ENCODE measurements around the gene ELOVL5. TPM values are rescaled to one million over a fixed set of nuclear protein-coding genes. Genes with fewer than 3 reads are reported as not detected.

ELOVL5 gene
- total and polyA plus RNA-seq, 12 donors = 31.4 to 1,320 (median 161) TPM

DNA sequence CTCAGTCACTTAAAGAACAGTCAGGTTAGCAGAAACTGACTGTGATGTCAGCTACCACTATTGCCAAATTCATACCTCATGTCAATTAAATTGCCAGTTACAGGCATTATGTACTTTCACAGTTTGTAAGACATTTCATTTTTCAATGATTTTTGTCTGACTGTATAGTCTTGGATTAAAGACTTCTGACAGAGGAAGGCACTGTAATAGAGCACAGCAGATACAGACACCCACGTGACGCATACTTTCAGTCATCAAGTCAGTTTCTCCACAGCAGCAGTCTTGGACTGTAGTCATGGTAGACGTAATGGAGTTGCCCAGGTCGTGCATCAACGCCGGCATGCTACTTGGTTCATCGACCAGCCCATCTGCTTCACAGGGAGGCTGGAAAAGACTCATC is 29.5 kb upstream of the ELOVL5 start:
- TF ChIP-seq POLR2A (IDR thresholded peaks at IDR 0.05) = no peak
- TF ChIP-seq, protein P1, sequence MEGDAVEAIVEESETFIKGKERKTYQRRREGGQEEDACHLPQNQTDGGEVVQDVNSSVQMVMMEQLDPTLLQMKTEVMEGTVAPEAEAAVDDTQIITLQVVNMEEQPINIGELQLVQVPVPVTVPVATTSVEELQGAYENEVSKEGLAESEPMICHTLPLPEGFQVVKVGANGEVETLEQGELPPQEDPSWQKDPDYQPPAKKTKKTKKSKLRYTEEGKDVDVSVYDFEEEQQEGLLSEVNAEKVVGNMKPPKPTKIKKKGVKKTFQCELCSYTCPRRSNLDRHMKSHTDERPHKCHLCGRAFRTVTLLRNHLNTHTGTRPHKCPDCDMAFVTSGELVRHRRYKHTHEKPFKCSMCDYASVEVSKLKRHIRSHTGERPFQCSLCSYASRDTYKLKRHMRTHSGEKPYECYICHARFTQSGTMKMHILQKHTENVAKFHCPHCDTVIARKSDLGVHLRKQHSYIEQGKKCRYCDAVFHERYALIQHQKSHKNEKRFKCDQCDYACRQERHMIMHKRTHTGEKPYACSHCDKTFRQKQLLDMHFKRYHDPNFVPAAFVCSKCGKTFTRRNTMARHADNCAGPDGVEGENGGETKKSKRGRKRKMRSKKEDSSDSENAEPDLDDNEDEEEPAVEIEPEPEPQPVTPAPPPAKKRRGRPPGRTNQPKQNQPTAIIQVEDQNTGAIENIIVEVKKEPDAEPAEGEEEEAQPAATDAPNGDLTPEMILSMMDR (IDR thresholded peaks at IDR 0.05) = no peak
- Histone ChIP-seq H3K4me1 (replicated peaks in 1 of 2) (no peaks in the 10 kb centered on the region), H3K36me3 (replicated peaks in 1 of 2) (no peaks in the 10 kb centered on the region), H3K27ac (no peak overlapping the region), H3K27me3 (no peaks in the 10 kb centered on the region), H3K9me3 (replicated peaks in 1 of 3) (no peaks in the 10 kb centered on the region), H3K4me3 (no peak overlapping the region)
- intact Hi-C loops (cut with DNase I) = no loop called here
- WGBS, 4 donors = 90 to 93% (median 91%) methylated on average over 7 of the region's 7 CpGs
- DNase-seq = no peak

DNA sequence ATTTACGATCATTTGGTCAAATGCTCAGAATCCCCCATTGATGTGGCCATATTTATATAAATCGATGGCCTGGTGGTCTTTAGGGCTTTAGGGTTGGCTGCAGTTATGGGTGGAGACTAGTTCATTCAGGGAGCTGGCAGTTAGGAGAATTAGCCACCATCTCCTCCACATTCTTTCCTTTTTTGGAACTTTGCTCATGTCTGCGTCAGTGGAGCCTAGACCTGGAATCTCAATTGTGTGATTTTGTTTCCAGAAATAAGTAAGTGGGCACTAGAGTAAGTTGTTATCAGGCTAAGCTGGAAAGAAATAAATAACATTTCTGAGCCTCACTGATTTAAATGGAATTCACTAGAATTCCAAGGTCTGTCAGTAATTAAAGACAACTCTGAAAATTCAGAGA is 29.0 kb upstream of the ELOVL5 start:
- no peaks in the 10 kb centered on the region for H3K27me3 ChIP-seq
- H3K4me1 ChIP-seq (replicated peaks in 1 of 2) = no peaks in the 10 kb centered on the region
- no peak for DNase-seq
- H3K27ac ChIP-seq = no peak overlapping the region
- intact Hi-C loops (cut with DNase I) = no loop called here
- no peak overlapping the region for H3K4me3 ChIP-seq
- no peak for TF ChIP-seq POLR2A (IDR thresholded peaks at IDR 0.05)
- TF ChIP-seq, protein P1 (IDR thresholded peaks at IDR 0.05) = no peak
- no peaks in the 10 kb centered on the region for H3K9me3 ChIP-seq (replicated peaks in 1 of 3)
- no peaks in the 10 kb centered on the region for H3K36me3 ChIP-seq (replicated peaks in 1 of 2)
- WGBS, 4 donors = 64 to 87% (median 74%) methylated on average over 3 of the region's 3 CpGs

- Histone ChIP-seq H3K4me1 (replicated peaks in 1 of 2) (no peaks in the 10 kb centered on the region), H3K36me3 (replicated peaks in 1 of 2) (no peaks in the 10 kb centered on the region), H3K9me3 (replicated peaks in 1 of 3) (no peaks in the 10 kb centered on the region), H3K27me3 (no peaks in the 10 kb centered on the region), H3K4me3 (no peak overlapping the region), H3K27ac (no peak overlapping the region)
- TF ChIP-seq, protein P1 (IDR thresholded peaks at IDR 0.05) = no peak
- no peak for TF ChIP-seq POLR2A (IDR thresholded peaks at IDR 0.05)
- DNase-seq = no peak
- intact Hi-C loops (cut with DNase I) = no loop called here
- 88 to 99% (median 96%) methylated on average over 1 of the region's 1 CpG for WGBS, 4 donors
These were observed 28.5 kb upstream of the ELOVL5 start for GRCh38 chr6:53377289-53377688.

- DNase-seq = no peak
- Histone ChIP-seq H3K4me1 (replicated peaks in 1 of 2) (no peaks in the 10 kb centered on the region), H3K27me3 (no peaks in the 10 kb centered on the region), H3K27ac (no peak overlapping the region), H3K4me3 (no peak overlapping the region), H3K36me3 (replicated peaks in 1 of 2) (no peaks in the 10 kb centered on the region), H3K9me3 (replicated peaks in 1 of 3) (no peaks in the 10 kb centered on the region)
- WGBS, 4 donors = 81 to 90% (median 86%) methylated on average over 5 of the region's 5 CpGs
- TF ChIP-seq, protein P1 (IDR thresholded peaks at IDR 0.05) = no peak
- no peak for TF ChIP-seq POLR2A (IDR thresholded peaks at IDR 0.05)
- intact Hi-C loops (cut with DNase I) = no loop called here
These were observed 28.0 kb upstream of the ELOVL5 start for GRCh38 chr6:53376661-53377226.

Measured in adrenal gland (tissue), 12 donors.